Effector memory CD4-positive, alpha-beta T cell (primary cell): ENCODE measurements around the gene CLBA1.

Source experiments
- DNase-seq, 3 donors: peaks; one replicate each; pipeline ENCODE4 v3.0.0-alpha.2; 2020
- H3K27ac ChIP-seq: 2 replicates; pipeline ENCODE4 v1.7.0; 2013; ENCODE audit warnings: mild to moderate bottlenecking, low read length, moderate library complexity; ENCODE audit not compliant: insufficient read depth, poor library complexity, severe bottlenecking
- H3K27me3 ChIP-seq: replicated peaks from 2 replicates; pipeline ENCODE4 v1.7.0; 2013; ENCODE audit warnings: mild to moderate bottlenecking, low read length; ENCODE audit not compliant: insufficient read depth, control insufficient read depth, poor library complexity, severe bottlenecking
- H3K36me3 ChIP-seq: 2 replicates; pipeline ENCODE4 v1.7.0; 2013; ENCODE audit warnings: mild to moderate bottlenecking, low read length, moderate library complexity; ENCODE audit not compliant: control insufficient read depth, insufficient read depth
- H3K4me1 ChIP-seq: 2 replicates; pipeline ENCODE4 v1.7.0; 2013; ENCODE audit warnings: low read length, mild to moderate bottlenecking; ENCODE audit not compliant: control insufficient read depth, insufficient read depth, poor library complexity, severe bottlenecking
- H3K4me3 ChIP-seq: 2 replicates; pipeline ENCODE4 v1.7.0; 2013; ENCODE audit warnings: low read length, low read depth, mild to moderate bottlenecking; ENCODE audit not compliant: insufficient read depth, poor library complexity, severe bottlenecking
- H3K9me3 ChIP-seq: 2 replicates; pipeline ENCODE4 v1.7.0; 2013; ENCODE audit warnings: mild to moderate bottlenecking, low read length, moderate library complexity; ENCODE audit not compliant: control insufficient read depth

The CLBA1 gene

DNA sequence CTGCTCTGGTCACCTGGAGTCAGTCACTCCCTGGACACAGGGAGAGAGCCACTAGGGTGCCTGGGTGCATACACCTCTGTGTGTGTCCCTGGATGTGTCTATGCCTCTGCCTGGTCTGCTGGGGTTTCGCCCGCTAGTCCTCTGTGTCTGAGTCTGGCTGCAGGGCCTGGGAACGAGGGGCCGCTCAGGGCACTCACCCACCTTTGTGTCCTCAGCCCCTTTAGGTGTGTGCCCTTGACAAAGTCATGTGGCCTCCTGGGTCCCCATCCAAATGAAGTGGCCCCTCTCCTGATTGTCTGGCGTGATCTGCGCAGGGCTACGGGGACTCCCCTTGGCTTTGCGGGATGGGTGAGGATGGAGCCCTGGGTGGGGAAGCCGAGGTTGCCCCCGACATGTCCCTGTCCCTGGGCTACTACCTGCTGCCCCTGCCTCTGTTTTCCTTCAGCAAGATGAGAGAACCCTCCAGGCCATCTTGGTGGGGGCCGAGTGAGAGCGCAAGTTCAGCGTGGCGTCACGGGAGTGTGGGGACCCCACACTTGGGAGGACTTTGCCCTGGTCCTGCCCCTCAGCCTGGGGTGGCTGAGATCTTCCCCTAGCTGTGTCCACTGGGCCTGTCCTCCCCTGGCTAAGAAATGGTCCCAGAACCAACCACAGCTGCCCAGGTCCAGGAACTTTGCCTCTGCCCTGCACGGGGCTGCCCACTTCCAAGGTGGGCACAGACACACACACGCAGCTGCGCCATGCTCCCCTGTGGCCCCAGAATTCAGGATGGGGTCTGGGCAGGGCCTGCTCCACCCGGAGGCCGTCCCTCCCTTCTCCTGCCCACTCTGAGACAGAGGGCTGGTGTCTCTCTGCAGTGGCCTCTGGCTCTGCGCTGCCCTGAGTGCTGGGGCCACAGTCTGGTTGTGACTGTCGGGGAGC, 4.7 kb upstream of the CLBA1 start:
- Histone ChIP-seq H3K4me3 (no peak overlapping the region), H3K36me3 (no peaks in the 10 kb centered on the region)

DNA sequence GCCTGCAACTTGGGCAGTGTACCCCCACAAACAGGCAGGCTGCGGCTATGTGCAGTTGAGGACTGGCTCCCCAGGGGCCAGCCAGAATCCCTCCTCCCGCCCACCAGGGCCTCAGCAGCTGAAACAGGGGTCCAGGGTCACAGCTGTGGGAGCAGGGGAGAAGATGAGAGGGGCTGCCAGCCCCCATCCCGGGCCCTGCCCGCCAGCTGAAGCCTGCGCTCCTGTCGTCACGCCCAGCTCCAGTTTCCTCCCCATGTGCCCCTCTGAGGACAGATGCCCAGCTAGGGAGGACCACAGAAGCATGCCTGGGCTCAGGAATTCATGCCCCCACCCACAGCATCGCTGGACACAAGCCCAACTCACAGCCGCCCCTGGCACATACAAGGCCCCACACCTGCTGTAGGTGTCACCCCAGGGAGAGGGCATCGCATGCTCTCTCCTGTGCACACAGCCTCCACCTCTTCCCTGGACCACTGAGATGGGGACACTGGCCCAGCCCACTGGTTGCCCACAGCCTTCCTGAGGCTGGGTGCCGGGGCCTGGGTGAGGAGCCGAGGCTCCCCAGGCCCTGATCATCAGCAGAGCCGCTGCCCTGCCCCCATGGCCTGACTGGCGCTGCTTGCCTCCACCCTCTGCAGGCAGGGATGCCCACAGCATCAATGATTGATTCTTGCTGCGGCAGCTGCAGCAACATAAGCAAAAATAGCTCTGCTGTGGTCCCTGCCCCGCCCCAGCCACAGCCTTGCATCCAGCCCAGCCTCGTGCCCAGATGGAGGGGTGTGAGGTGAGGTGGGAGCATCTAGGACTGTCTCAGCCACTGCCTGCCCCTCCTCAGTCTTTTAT, 3.7 kb upstream of the CLBA1 start:
- Histone ChIP-seq H3K9me3 (no peaks in the 10 kb centered on the region), H3K36me3 (no peaks in the 10 kb centered on the region), H3K4me1 (peaks cover 19% of the 10 kb centered on the region), H3K27me3 (peaks cover 11% of the 10 kb centered on the region), H3K27ac (no peak overlapping the region), H3K4me3 (no peak overlapping the region)
- no peak for DNase-seq

More for the DNA sequence above, 4.7 kb upstream of the CLBA1 start:
- Histone ChIP-seq H3K4me1 (peaks cover 13% of the 10 kb centered on the region), H3K27ac (no peak overlapping the region), H3K27me3 (peaks cover 18% of the 10 kb centered on the region), H3K9me3 (no peaks in the 10 kb centered on the region)
- no peak for DNase-seq

DNA sequence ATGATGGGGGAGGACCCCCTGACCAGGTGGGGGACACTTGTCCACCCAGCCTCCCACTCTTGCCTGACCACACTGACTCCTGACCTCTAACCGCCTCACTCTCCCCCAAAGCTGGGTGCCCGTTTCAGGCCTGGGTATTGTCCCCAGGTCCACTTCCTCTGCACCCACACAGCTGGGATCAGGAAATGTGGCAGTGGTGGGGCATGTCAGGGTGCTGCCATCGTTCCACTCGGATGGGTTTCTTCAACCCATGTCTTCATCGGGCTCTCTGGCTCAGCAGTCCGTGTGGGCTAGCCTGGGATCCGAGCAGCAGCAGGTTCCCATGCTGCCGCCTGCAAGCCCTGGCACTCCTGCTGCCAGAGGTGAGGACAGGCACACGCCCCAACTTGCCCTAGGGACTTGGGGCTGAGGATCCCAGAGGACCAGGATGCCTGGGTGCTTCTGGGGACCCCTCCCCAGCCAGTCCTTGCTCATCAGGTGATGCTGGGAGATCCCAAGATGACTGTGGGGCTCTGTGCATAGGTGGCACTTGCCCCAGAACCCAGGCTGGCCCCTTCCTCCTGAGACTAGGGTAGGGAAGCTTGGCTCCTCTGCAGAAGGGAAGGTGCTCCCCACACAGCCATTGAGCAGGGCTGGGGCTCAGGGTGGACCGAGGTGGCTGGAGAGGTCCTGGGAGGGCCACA, 2.9 kb upstream of the CLBA1 start:
- H3K27ac ChIP-seq: no peak overlapping the region
- peaks cover 6% of the 10 kb centered on the region for H3K27me3 ChIP-seq
- H3K4me3 ChIP-seq: no peak overlapping the region
- peaks cover 16% of the 10 kb centered on the region for H3K4me1 ChIP-seq
- no peaks in the 10 kb centered on the region for H3K9me3 ChIP-seq
- no peaks in the 10 kb centered on the region for H3K36me3 ChIP-seq
- no peak for DNase-seq

DNA sequence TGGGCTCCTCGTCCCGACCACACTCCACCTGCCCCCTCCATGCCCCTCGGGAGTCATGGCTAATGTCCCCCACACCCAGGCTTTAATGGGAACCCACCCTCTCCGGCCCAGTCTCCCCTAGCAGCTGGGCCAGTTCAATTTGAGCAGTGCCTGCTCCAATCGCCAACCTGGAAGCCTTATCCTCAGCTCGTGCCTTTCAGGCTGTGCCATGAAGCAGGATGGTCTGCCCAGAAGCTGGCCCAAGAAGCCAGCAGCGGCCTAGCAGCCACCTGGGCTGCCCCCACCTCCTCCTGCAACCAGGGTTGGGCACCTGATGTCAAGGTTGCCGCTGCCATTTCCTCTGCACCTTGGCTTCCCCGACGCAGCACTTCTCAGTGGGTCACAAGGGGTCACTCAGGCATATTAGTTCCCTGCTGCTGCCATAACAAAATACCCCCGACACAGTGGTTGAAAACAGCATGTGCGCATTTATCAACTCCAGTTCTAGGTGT, 2.3 kb upstream of the CLBA1 start:
- H3K4me3 ChIP-seq: no peak overlapping the region
- no peak overlapping the region for H3K27ac ChIP-seq
- peaks cover 13% of the 10 kb centered on the region for H3K4me1 ChIP-seq
- peaks cover 6% of the 10 kb centered on the region for H3K27me3 ChIP-seq
- no peaks in the 10 kb centered on the region for H3K36me3 ChIP-seq
- H3K9me3 ChIP-seq: no peaks in the 10 kb centered on the region
- DNase-seq: no peak

DNA sequence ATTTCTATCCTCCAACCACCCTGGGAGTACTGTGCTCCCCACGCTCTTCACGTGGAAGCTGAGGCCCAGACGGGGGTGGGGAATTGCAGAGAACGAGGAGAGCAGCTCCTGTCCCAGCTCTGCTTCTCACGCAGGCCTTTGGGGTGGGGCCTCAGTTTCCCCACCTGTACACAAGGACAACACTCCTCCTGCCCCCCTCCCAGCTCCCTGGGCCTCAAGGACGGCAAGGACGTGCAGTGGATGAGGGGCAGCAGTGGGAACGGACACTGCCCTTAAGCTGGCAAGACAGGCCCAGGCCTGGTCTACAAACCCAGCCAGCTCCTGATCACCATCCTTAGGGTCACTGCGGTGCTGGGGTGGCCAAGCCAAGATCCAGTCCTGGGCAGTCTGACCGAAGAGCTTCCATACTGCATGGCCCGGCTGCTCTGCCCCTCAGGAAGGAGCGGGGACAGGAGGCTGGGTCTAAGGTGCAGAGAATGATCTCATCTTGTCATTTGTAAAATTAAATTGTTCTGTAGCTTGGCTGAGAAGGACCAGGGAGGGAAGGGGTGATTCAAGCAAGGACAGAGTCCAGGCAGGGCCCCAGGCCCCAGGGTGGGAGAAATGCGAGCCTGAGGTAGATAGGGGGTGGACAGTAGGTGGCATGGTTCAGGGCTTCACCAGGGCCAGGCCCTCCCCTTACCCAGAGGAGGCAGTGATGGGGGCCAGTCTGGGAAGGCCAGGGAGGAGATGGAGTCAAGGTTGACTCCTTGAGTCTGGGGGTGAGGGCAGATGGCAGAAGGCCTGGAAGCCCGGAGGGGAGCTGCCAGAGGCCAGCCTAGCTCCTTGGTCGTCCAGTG, 1.3 kb upstream of the CLBA1 start:
- Histone ChIP-seq H3K27me3 (no peaks in the 10 kb centered on the region), H3K9me3 (no peaks in the 10 kb centered on the region), H3K36me3 (no peaks in the 10 kb centered on the region), H3K27ac (no peak overlapping the region), H3K4me1 (peaks cover 6% of the 10 kb centered on the region), H3K4me3 (no peak overlapping the region)
- no peak for DNase-seq

DNA sequence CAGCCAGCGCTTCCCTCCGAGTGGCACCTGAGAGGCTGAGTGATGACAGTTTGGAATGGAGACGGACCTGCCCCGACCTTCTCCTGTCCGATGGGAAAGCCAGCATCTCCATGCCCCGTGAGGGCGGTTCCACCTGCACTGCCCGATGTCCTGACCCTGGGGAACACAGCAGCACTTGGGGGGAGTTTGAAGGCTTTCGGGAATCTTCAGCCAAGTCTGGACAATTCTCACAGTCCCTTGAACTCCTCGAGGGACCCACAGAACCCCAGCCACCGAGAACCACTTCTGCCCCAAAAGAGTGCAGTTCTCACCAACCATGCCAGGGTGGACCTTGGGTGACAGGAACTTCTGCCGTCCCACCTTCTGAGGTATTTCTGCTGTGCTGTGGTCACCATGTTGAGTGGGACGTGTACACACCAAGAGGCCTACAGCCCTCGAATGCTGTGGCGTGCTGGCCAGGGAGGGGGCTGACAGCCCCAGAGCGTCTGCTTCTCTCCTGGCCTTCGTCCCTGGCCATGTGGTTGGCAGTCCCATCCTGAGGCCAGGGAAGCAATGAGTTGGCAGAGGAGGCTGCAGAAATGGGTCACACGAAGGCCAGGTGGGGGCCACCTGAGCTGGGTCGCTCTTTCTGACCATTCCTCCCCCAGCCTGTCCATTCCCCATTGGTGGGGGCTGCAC, 1.0 kb downstream of the CLBA1 start:
- DNase-seq: no peak
- Histone ChIP-seq H3K4me1 (peaks cover 6% of the 10 kb centered on the region), H3K4me3 (peak overlapping the region; percentile 66), H3K36me3 (no peaks in the 10 kb centered on the region), H3K27ac (peak overlapping the region; percentile 69), H3K27me3 (no peaks in the 10 kb centered on the region), H3K9me3 (no peaks in the 10 kb centered on the region)

DNA sequence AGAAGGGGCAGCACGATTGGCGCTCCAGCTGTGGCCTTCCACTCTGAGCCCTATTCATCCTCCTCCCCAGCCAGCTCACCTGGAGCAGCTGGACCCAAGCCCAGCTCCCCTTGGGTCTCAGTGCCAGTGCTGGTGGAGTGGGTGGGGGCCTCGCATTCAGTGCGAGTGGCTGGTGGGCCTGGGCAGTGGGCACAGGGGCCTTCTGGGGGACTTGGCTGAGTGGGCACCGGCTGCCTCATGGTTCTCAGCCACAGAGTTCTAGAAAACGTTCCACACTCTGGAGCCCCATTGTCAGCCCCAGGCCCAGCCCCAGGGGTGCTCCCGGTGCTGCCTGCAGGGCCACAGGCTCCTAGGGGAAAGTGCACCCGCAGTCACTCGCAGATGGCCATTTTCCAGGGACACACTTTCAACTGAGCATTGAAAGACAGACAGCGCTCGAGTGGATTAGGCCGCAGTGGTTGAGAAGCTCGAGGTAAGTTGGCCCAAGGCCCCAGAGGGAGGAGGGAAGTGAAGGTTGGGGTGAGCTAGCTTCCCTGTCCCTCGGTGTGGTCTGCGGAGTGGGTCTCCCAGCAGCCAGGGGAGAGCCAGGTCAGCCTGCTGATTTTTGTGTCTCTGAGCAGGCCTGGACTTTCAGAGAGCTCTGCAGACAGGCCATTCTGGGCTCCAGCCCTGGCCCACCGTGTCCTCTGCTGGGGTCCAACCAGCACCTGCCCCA, 3.8 kb downstream of the CLBA1 start:
- DNase-seq: no peak
- Histone ChIP-seq H3K4me1 (peaks cover 6% of the 10 kb centered on the region), H3K36me3 (no peaks in the 10 kb centered on the region), H3K27ac (no peak overlapping the region), H3K9me3 (no peaks in the 10 kb centered on the region), H3K4me3 (no peak overlapping the region), H3K27me3 (no peaks in the 10 kb centered on the region)

DNA sequence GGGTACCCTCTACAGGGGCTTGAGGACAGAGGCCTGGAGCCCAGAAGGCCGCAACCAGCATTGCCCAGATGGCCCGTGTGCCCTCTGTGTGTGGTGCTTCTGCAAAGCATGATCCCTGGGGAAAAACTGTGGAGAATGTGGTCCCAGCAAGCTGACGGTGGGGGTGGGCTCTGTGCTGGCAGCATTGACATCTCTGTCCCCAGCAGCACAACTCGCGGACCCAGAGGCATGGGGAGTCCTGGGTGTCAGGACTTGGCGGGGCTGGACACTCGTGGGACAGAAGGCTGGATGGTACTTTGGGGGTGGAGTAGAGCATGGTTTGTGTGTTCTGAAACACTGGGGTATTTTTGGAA, 4.3 kb downstream of the CLBA1 start:
- Histone ChIP-seq H3K9me3 (no peaks in the 10 kb centered on the region), H3K4me3 (no peak overlapping the region), H3K27ac (no peak overlapping the region), H3K27me3 (no peaks in the 10 kb centered on the region), H3K36me3 (no peaks in the 10 kb centered on the region), H3K4me1 (peaks cover 6% of the 10 kb centered on the region)
- no peak for DNase-seq
